Stimulated activated CD8-positive, alpha-beta memory T cell treated with anti-CD3 and anti-CD28 coated beads, Interleukin-15, amount 100 ng/mL, for 24 hours (primary cell): ENCODE data around the gene UGT3A1.

Experiments
- DNase-seq: peaks from one replicate; pipeline ENCODE4 v3.0.0-alpha.2; 2020; ENCODE audit warnings: low read depth

UGT3A1 gene

GRCh38 chr5:35908228-35908627 is 83.0 kb downstream of the UGT3A1 start:
- no peak for DNase-seq

GRCh38 chr5:35904443-35905132 is 86.6 kb downstream of the UGT3A1 start:
- no peak for DNase-seq

- no peak for DNase-seq
Measured at GRCh38 chr5:35903631-35904203, 87.5 kb downstream of the UGT3A1 start.

GRCh38 chr5:35902046-35902672 is 89.0 kb downstream of the UGT3A1 start:
- no peak for DNase-seq
